ENCODE measurements around the gene SULF2. TPM values are rescaled to one million over a fixed set of nuclear protein-coding genes. Genes with fewer than 3 reads are reported as not detected.
A peak's percentile ranks its signal among the peaks of the same experiment; 100 is the strongest.
"Not testable (repeated sequence)": the region's sequence is repeated elsewhere in the genome, so short reads cannot be mapped to it uniquely, and the experiment has no call there.

Gene SULF2
- total RNA-seq, 1 donor from 2014 or later, result 22.9 TPM

GRCh38 chr20:47795214-47795907 lies 10.1 kb upstream of the SULF2 start:
- Mint-ChIP-seq H3K27me3 (ENCODE audit: low read depth) (peaks cover 5% of the 10 kb centered on the region), H3K4me1 (peaks cover 24% of the 10 kb centered on the region), H3K27ac (ENCODE audit: unreplicated experiment) (no peak overlapping the region), H3K9me3 (no peaks in the 10 kb centered on the region), H3K4me3 (no peak overlapping the region), H3K36me3 (ENCODE audit: low read depth) (no peaks in the 10 kb centered on the region)
- TF ChIP-seq CTCF (conservative IDR thresholded peaks at IDR 0.05), result no peak
- no peak for DNase-seq (ENCODE audit: low read depth, low spot score)

GRCh38 chr20:47794264-47794663 lies 9.0 kb upstream of the SULF2 start:
- H3K4me1 Mint-ChIP-seq, result peaks cover 35% of the 10 kb centered on the region
- H3K27ac Mint-ChIP-seq (ENCODE audit: unreplicated experiment); H3K9me3 Mint-ChIP-seq; DNase-seq (ENCODE audit: low read depth, low spot score); H3K4me3 Mint-ChIP-seq; H3K36me3 Mint-ChIP-seq (ENCODE audit: low read depth); H3K27me3 Mint-ChIP-seq (ENCODE audit: low read depth): not testable (repeated sequence)

- DNase-seq (ENCODE audit: low read depth, low spot score), result no peak
- no peaks in the 10 kb centered on the region for H3K36me3 Mint-ChIP-seq (ENCODE audit: low read depth)
- no peak for TF ChIP-seq CTCF (conservative IDR thresholded peaks at IDR 0.05)
- peaks cover 47% of the 10 kb centered on the region for H3K4me1 Mint-ChIP-seq
- no peak overlapping the region for H3K4me3 Mint-ChIP-seq
- H3K27me3 Mint-ChIP-seq (ENCODE audit: low read depth), result peaks cover 5% of the 10 kb centered on the region
- H3K27ac Mint-ChIP-seq (ENCODE audit: unreplicated experiment), result no peak overlapping the region
- no peaks in the 10 kb centered on the region for H3K9me3 Mint-ChIP-seq
These were observed 6.8 kb upstream of the SULF2 start for GRCh38 chr20:47792021-47792618.

GRCh38 chr20:47791084-47791599 lies 5.9 kb upstream of the SULF2 start:
- H3K4me3 Mint-ChIP-seq, result no peak overlapping the region
- no peak overlapping the region for H3K27ac Mint-ChIP-seq (ENCODE audit: unreplicated experiment)
- no peak for TF ChIP-seq CTCF (conservative IDR thresholded peaks at IDR 0.05)
- no peaks in the 10 kb centered on the region for H3K9me3 Mint-ChIP-seq
- H3K27me3 Mint-ChIP-seq (ENCODE audit: low read depth), result peaks cover 10% of the 10 kb centered on the region
- no peak for DNase-seq (ENCODE audit: low read depth, low spot score)
- H3K36me3 Mint-ChIP-seq (ENCODE audit: low read depth), result no peaks in the 10 kb centered on the region
- peaks cover 57% of the 10 kb centered on the region for H3K4me1 Mint-ChIP-seq

- peaks cover 56% of the 10 kb centered on the region for H3K4me1 Mint-ChIP-seq
- H3K27me3 Mint-ChIP-seq (ENCODE audit: low read depth), result peaks cover 11% of the 10 kb centered on the region
- peak overlapping the region; percentile 6 for H3K4me3 Mint-ChIP-seq
- no peak for TF ChIP-seq CTCF (conservative IDR thresholded peaks at IDR 0.05)
- H3K36me3 Mint-ChIP-seq (ENCODE audit: low read depth), result no peaks in the 10 kb centered on the region
- no peaks in the 10 kb centered on the region for H3K9me3 Mint-ChIP-seq
- no peak overlapping the region for H3K27ac Mint-ChIP-seq (ENCODE audit: unreplicated experiment)
- no peak for DNase-seq (ENCODE audit: low read depth, low spot score)
These were observed 5.3 kb upstream of the SULF2 start for GRCh38 chr20:47790580-47790965.
